Astrocyte of the spinal cord (primary cell): ENCODE data around the gene CDC14A.

Source experiments
- DNase-seq: peaks from one replicate; pipeline ENCODE4 v3.0.0; 2011; ENCODE audit warnings: low read depth, low spot score
- H3K4me3 ChIP-seq: 2 replicates; pipeline ENCODE4 v1.5.1; 2011; ENCODE audit warnings: low read depth, mild to moderate bottlenecking, low read length, moderate library complexity
- CTCF ChIP-seq: IDR thresholded peaks from 2 replicates; pipeline ENCODE4 v1.5.1; 2012; ENCODE audit warnings: low read depth, mild to moderate bottlenecking, low read length, inconsistent platforms
- in situ Hi-C: cut with HindIII; loops from 2 replicates; pipeline ENCODE4 v1.10.0; 2017; ENCODE audit warnings: low sequenced_read_pairs

Gene CDC14A

GRCh38 chr1:100482748-100483147 is 130.4 kb downstream of the CDC14A start:
- TF ChIP-seq CTCF: no peak
- in situ Hi-C loops: no loop called here

GRCh38 chr1:100483230-100483629 is 130.9 kb downstream of the CDC14A start:
- in situ Hi-C loops: no loop called here
- no peak for DNase-seq
- H3K4me3 ChIP-seq: no peak overlapping the region
- TF ChIP-seq CTCF: no peak

More at GRCh38 chr1:100482748-100483147, 130.4 kb downstream of the CDC14A start:
- DNase-seq: no peak
- H3K4me3 ChIP-seq: no peak overlapping the region

- no peak for TF ChIP-seq CTCF
- H3K4me3 ChIP-seq: no peak overlapping the region
- in situ Hi-C loops: no loop called here
- DNase-seq: no peak
Observed at GRCh38 chr1:100485855-100486258, 133.6 kb downstream of the CDC14A start.

- DNase-seq: peak; percentile 37
- H3K4me3 ChIP-seq: no peak overlapping the region
- in situ Hi-C loops: no loop called here
- no peak for TF ChIP-seq CTCF
Observed at GRCh38 chr1:100494393-100495084, 142.2 kb downstream of the CDC14A start.

GRCh38 chr1:100496896-100497295 is 144.6 kb downstream of the CDC14A start:
- in situ Hi-C loops: no loop called here
- DNase-seq: no peak
- no peak for TF ChIP-seq CTCF
- H3K4me3 ChIP-seq: no peak overlapping the region

- in situ Hi-C loops: no loop called here
- H3K4me3 ChIP-seq: no peak overlapping the region
- no peak for DNase-seq
- no peak for TF ChIP-seq CTCF
Observed at GRCh38 chr1:100497796-100498195, 145.5 kb downstream of the CDC14A start.
